ENCODE measurements around the gene CDHR3. TPM values are rescaled to one million over a fixed set of nuclear protein-coding genes. Genes with fewer than 3 reads are reported as not detected.

CDHR3 gene
- total and polyA plus RNA-seq, 9 of the 15 experiments (the other 6 are each of a cell fraction or from before 2014, with no cell fraction given), result 0.03 to 0.66 (median 0.24) TPM; not detected in 1

DNA sequence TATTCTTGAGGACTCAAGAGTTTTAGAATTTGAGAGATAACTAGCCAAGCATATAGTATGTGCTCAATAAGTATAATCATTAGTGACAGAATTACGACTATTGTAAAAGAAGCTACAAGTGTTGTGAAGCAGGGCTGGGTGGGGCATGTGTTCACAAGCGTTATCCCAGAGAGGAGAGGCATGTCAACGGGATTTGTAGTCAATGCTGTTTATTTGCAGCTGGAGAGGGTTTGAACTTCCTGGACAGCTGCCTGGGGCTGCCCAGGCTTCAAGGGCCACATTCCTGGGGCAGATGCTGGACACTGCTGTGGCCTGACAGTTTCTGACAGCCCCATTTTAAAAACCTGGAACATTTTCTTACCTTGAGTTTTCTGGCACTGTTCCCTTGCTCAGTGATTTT is 36.9 kb upstream of the CDHR3 start:
- no peak for DNase-seq (ENCODE audit: extremely low read depth in 1 of 4, low spot score in 3 of 4)
- intact Hi-C loops (cut with micrococcal nuclease), result no loop called here
- POLR2A ChIA-PET, result interaction anchor here (0.8 kb wide), 2 partner anchors 9 to 269 kb away, joined by 3 read pairs; no protein-coding TSS in a partner anchor

More for the DNA sequence above, 36.9 kb upstream of the CDHR3 start:
- no peaks in the 10 kb centered on the region for H4K20me1 ChIP-seq (replicated peaks; ENCODE audit: control insufficient read depth, insufficient read depth, low read length)
- H3K4me1 ChIP-seq (replicated peaks in 1 of 2; ENCODE audit: control insufficient read depth in 2 of 2, insufficient read depth in 2 of 2, low read length in 2 of 2), result no peaks in the 10 kb centered on the region
- H3K27me3 ChIP-seq (ENCODE audit: control insufficient read depth in 2 of 2, insufficient read depth in 2 of 2, low read length in 2 of 2), result peaks cover 10 to 25% of the 10 kb centered on the region in 2 experiments; a peak in 4 of 5 replicates
- FAIRE-seq (no peak), ATAC-seq (no peak)
- WGBS (ENCODE audit: insufficient coverage, low coverage, missing lambda C conversion rate), result 2% methylated on average over 3 of the region's 3 CpGs
- no peaks in the 10 kb centered on the region; the same call in 1 of the 2 replicates for H3K9me3 ChIP-seq (replicated peaks; ENCODE audit: control insufficient read depth, insufficient read depth, low read depth, low read length)
- H3K9ac ChIP-seq (ENCODE audit: insufficient read depth in 1 of 2, low read depth in 2 of 2, low read length in 2 of 2), result no peak overlapping the region
- TF ChIP-seq RAD21 (CRISPR knock-in tag; conservative IDR thresholded peaks at IDR 0.05 in 1 of 2, IDR thresholded peaks at IDR 0.05 in 1 of 2) (no peak), RBM17 (IDR thresholded peaks at IDR 0.05; ENCODE audit: borderline replicate concordance, low read depth, low read length) (no peak), ZNF12 (CRISPR knock-in tag; IDR thresholded peaks at IDR 0.05) (no peak), MAZ (CRISPR knock-in tag; conservative IDR thresholded peaks at IDR 0.05 in 1 of 2, IDR thresholded peaks at IDR 0.05 in 1 of 2) (no peak), TBL1XR1 (IDR thresholded peaks at IDR 0.05; ENCODE audit: low read length in 2 of 2) (no peak), FOS (IDR thresholded peaks at IDR 0.05; ENCODE audit: extremely low read depth, insufficient read length) (no peak), ZFP91 (CRISPR knock-in tag; IDR thresholded peaks at IDR 0.05) (no peak), PPARD (CRISPR knock-in tag; IDR thresholded peaks at IDR 0.05) (no peak), CHAMP1 (IDR thresholded peaks at IDR 0.05) (no peak), OTX1 (CRISPR knock-in tag; IDR thresholded peaks at IDR 0.05) (no peak)
- TF ChIP-seq, protein P1, sequence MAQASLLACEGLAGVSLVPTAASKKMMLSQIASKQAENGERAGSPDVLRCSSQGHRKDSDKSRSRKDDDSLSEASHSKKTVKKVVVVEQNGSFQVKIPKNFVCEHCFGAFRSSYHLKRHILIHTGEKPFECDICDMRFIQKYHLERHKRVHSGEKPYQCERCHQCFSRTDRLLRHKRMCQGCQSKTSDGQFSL (CRISPR knock-in tag; IDR thresholded peaks at IDR 0.05), result no peak
- TF ChIP-seq, protein P1 (tag; IDR thresholded peaks at IDR 0.05), result no peak
- H3K9me1 ChIP-seq (ENCODE audit: control insufficient read depth, insufficient read depth, low read length), result no peaks in the 10 kb centered on the region
- in situ Hi-C loops (cut with MboI), result no loop called here
- BruUV-seq (replicated peaks), result no TSS peak
- no peak overlapping the region for H3K27ac ChIP-seq (ENCODE audit: extremely low read depth, low read depth, low read length)
- H3K4me2 ChIP-seq (ENCODE audit: insufficient read depth, low read length), result no peak overlapping the region
- no peaks in the 10 kb centered on the region for H3K79me2 ChIP-seq (ENCODE audit: control insufficient read depth, insufficient read depth, low read length)
- H3K4me3 ChIP-seq, result no peak overlapping the region
- H2AFZ ChIP-seq (ENCODE audit: low read depth, low read length), result no peak overlapping the region
- CTCF ChIA-PET (ENCODE audit: low intra/inter-chr PET ratio), result no interaction called here
- H3K36me3 ChIP-seq (ENCODE audit: control insufficient read depth, insufficient read depth, low read length), result no peaks in the 10 kb centered on the region

Measured in K562 (cell line).